Neural crest cell (in vitro differentiated cells): Measurements from ENCODE around the gene ATG4C. TPM values are rescaled to one million over a fixed set of nuclear protein-coding genes. Genes with fewer than 3 reads are reported as not detected.
A peak's percentile ranks its signal among the peaks of the same experiment; 100 is the strongest.

ENCODE experiments used
- DNase-seq: peaks from one replicate; pipeline ENCODE4 v3.0.0; 2021; ENCODE audit warnings: low read depth, mixed read lengths, low spot score
- H3K27ac Mint-ChIP-seq: one replicate; pipeline ENCODE4 v1.8.0; 2021; ENCODE audit warnings: mild to moderate bottlenecking, mixed read lengths; ENCODE audit not compliant: unreplicated experiment
- H3K27me3 Mint-ChIP-seq: 2 replicates; pipeline ENCODE4 v1.8.0; 2021; ENCODE audit warnings: low read depth, mild to moderate bottlenecking, mixed read lengths
- H3K36me3 Mint-ChIP-seq: 2 replicates; pipeline ENCODE4 v1.8.0; 2021; ENCODE audit warnings: low read depth, mild to moderate bottlenecking, mixed read lengths
- H3K4me1 Mint-ChIP-seq: 2 replicates; pipeline ENCODE4 v1.8.0; 2021; ENCODE audit warnings: mixed read lengths
- H3K4me3 Mint-ChIP-seq: one replicate; pipeline ENCODE4 v1.8.0; 2021; ENCODE audit warnings: mild to moderate bottlenecking, mixed read lengths
- H3K9me3 Mint-ChIP-seq: 2 replicates; pipeline ENCODE4 v1.8.0; 2021; ENCODE audit warnings: mixed read lengths
- CTCF ChIP-seq: fragments of 200-600 bp; sonication (generic); conservative IDR thresholded peaks from 2 replicates; pipeline ENCODE4 v1.5.0; 2021; ENCODE audit warnings: antibody characterized with exemption, mild to moderate bottlenecking
- total RNA-seq: library from RNA; stranded (reverse); gene quantifications from 2 replicates; pipeline ENCODE4 v1.2.1, GENCODE V29; 2021

ATG4C gene
- total RNA-seq, 1 donor from 2014 or later, result 14.5 TPM

GRCh38 chr1:62901650-62902049, 117.7 kb downstream of the ATG4C start:
- Mint-ChIP-seq H3K36me3 (no peaks in the 10 kb centered on the region), H3K27ac (no peak overlapping the region), H3K4me3 (no peak overlapping the region), H3K4me1 (peaks cover 6% of the 10 kb centered on the region), H3K27me3 (no peaks in the 10 kb centered on the region), H3K9me3 (no peaks in the 10 kb centered on the region)
- no peak for DNase-seq
- TF ChIP-seq CTCF, result no peak

- Mint-ChIP-seq H3K4me1 (peaks cover 6% of the 10 kb centered on the region), H3K36me3 (no peaks in the 10 kb centered on the region), H3K9me3 (no peaks in the 10 kb centered on the region), H3K4me3 (no peak overlapping the region), H3K27me3 (no peaks in the 10 kb centered on the region), H3K27ac (no peak overlapping the region)
- TF ChIP-seq CTCF, result no peak
- no peak for DNase-seq
Observed at GRCh38 chr1:62903522-62903921, 119.6 kb downstream of the ATG4C start.

GRCh38 chr1:62903982-62904855, 120.3 kb downstream of the ATG4C start:
- no peaks in the 10 kb centered on the region for H3K27me3 Mint-ChIP-seq

GRCh38 chr1:62904856-62905225, 120.9 kb downstream of the ATG4C start:
- peaks cover 6% of the 10 kb centered on the region for H3K4me1 Mint-ChIP-seq
- DNase-seq, result no peak
- TF ChIP-seq CTCF, result no peak
- no peaks in the 10 kb centered on the region for H3K9me3 Mint-ChIP-seq
- H3K36me3 Mint-ChIP-seq, result no peaks in the 10 kb centered on the region
- no peaks in the 10 kb centered on the region for H3K27me3 Mint-ChIP-seq
- H3K4me3 Mint-ChIP-seq, result no peak overlapping the region
- H3K27ac Mint-ChIP-seq, result no peak overlapping the region

More at GRCh38 chr1:62903982-62904855, 120.3 kb downstream of the ATG4C start:
- no peaks in the 10 kb centered on the region for H3K9me3 Mint-ChIP-seq
- peaks cover 6% of the 10 kb centered on the region for H3K4me1 Mint-ChIP-seq
- H3K4me3 Mint-ChIP-seq, result no peak overlapping the region
- H3K27ac Mint-ChIP-seq, result peak overlapping the region; percentile 59
- H3K36me3 Mint-ChIP-seq, result no peaks in the 10 kb centered on the region
- TF ChIP-seq CTCF, result no peak
- DNase-seq, result no peak

- TF ChIP-seq CTCF, result no peak
- no peak for DNase-seq
- Mint-ChIP-seq H3K36me3 (no peaks in the 10 kb centered on the region), H3K4me1 (peaks cover 6% of the 10 kb centered on the region), H3K9me3 (no peaks in the 10 kb centered on the region), H3K27me3 (no peaks in the 10 kb centered on the region), H3K27ac (no peak overlapping the region), H3K4me3 (no peak overlapping the region)
Observed at GRCh38 chr1:62905309-62905708, 121.4 kb downstream of the ATG4C start.
